ENCODE data around the gene ZNF254. TPM values are rescaled to one million over a fixed set of nuclear protein-coding genes. Genes with fewer than 3 reads are reported as not detected.

ZNF254 gene
- total RNA-seq, 1 experiment from 2014 or later, result 26.6 TPM

DNA sequence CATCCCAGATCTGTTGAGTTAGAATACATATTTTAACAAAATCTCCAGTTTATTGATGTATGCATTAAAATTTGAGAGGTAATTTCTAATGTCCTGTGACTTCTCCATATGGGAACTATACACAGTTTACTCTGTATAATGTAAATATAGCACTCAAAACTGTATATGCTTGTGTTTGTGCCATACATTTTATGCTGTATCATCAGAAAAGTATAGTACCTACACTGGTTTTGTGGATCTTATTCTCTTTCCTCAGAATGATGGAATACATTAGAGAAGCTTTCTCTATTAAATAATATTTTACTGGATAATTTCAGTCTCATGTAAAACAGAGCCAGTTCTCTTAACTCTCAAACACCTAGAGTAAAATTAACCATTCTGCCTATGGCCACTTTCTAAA lies 53.6 kb downstream of the ZNF254 start:
- Mint-ChIP-seq H3K9me3 (peaks cover 68 to 76% of the 10 kb centered on the region in 2 experiments), H3K36me3 (ENCODE audit: insufficient read depth in 1 of 3, low read depth in 3 of 3) (peaks cover 30 to 37% (median 36%) of the 10 kb centered on the region in 3 experiments), H3K27me3 (ENCODE audit: low read depth) (no peaks in the 10 kb centered on the region), H3K27ac (no peak overlapping the region), H3K4me1 (peaks cover 2 to 4% of the 10 kb centered on the region in 2 experiments; a peak in 1 of 4 replicates), H3K4me3 (no peak overlapping the region)
- no peak overlapping the region for H3T11ph ChIP-seq (ENCODE audit: low read length)
- no peak overlapping the region for H3K14ac ChIP-seq (ENCODE audit: insufficient read depth, low read length)
- H3K23ac ChIP-seq (ENCODE audit: insufficient read length, low read depth, low read length), result no peak overlapping the region
- no peak overlapping the region for H3K4ac ChIP-seq (ENCODE audit: low read depth, low read length)
- no peak overlapping the region for H2BK120ac ChIP-seq (ENCODE audit: low read depth, low read length, poor library complexity, severe bottlenecking)
- H2AK5ac ChIP-seq (ENCODE audit: insufficient read length, low read length), result no peak overlapping the region
- no peaks in the 10 kb centered on the region for H3K79me2 ChIP-seq (ENCODE audit: insufficient read depth, low read length)
- H4K5ac ChIP-seq (ENCODE audit: insufficient read length, low read depth, low read length), result no peak overlapping the region
- H3K23me2 ChIP-seq (ENCODE audit: insufficient read length, low read depth, low read length, poor library complexity, severe bottlenecking), result no peaks in the 10 kb centered on the region
- H4K20me1 ChIP-seq (ENCODE audit: control insufficient read depth, insufficient read depth, insufficient read length), result no peaks in the 10 kb centered on the region
- no peak for DNase-seq
- H2AFZ ChIP-seq (ENCODE audit: low read length), result no peak overlapping the region
- no peak overlapping the region for H2BK5ac ChIP-seq (ENCODE audit: insufficient read length, low read length)
- no peak overlapping the region for H2BK15ac ChIP-seq (ENCODE audit: low read depth, low read length)
- no peaks in the 10 kb centered on the region; the same call in 1 of the 2 replicates for H3K4me1 ChIP-seq (ENCODE audit: insufficient read depth, low read length)
- no peak overlapping the region for H2BK12ac ChIP-seq (ENCODE audit: insufficient read length, low read depth, low read length)
- no peak overlapping the region for H3K56ac ChIP-seq (ENCODE audit: insufficient read length, low read depth, low read length)
- no peak overlapping the region for H3K18ac ChIP-seq (ENCODE audit: insufficient read length, low read depth, low read length)
- no peaks in the 10 kb centered on the region for H3K9me3 ChIP-seq (ENCODE audit: control insufficient read depth, low read depth, low read length)
- no peaks in the 10 kb centered on the region for H3K27me3 ChIP-seq (ENCODE audit: insufficient read depth, low read length)
- H3K9ac ChIP-seq (ENCODE audit: extremely low read depth, insufficient read length, low read length), result no peak overlapping the region
- H2BK20ac ChIP-seq (ENCODE audit: low read depth, low read length, poor library complexity, severe bottlenecking), result no peak overlapping the region
- no peak overlapping the region for H4K91ac ChIP-seq (ENCODE audit: insufficient read length, low read depth, low read length)
- H3K27ac ChIP-seq (ENCODE audit: insufficient read length, low read depth, low read length), result no peak overlapping the region
- H4K8ac ChIP-seq (replicated peaks; ENCODE audit: insufficient read length, low read depth, low read length), result no peak overlapping the region
- TF ChIP-seq, protein P1, sequence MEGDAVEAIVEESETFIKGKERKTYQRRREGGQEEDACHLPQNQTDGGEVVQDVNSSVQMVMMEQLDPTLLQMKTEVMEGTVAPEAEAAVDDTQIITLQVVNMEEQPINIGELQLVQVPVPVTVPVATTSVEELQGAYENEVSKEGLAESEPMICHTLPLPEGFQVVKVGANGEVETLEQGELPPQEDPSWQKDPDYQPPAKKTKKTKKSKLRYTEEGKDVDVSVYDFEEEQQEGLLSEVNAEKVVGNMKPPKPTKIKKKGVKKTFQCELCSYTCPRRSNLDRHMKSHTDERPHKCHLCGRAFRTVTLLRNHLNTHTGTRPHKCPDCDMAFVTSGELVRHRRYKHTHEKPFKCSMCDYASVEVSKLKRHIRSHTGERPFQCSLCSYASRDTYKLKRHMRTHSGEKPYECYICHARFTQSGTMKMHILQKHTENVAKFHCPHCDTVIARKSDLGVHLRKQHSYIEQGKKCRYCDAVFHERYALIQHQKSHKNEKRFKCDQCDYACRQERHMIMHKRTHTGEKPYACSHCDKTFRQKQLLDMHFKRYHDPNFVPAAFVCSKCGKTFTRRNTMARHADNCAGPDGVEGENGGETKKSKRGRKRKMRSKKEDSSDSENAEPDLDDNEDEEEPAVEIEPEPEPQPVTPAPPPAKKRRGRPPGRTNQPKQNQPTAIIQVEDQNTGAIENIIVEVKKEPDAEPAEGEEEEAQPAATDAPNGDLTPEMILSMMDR (conservative IDR thresholded peaks at IDR 0.05), result no peak
- H3K79me1 ChIP-seq (ENCODE audit: insufficient read depth, low read depth, low read length, poor library complexity, severe bottlenecking), result no peaks in the 10 kb centered on the region
- no peak overlapping the region for H3K4me2 ChIP-seq (ENCODE audit: insufficient read depth, insufficient read length, low read length)

Data from H9 (cell line).